ENCODE results near the gene SLC4A1.

- TF ChIP-seq, protein P1, sequence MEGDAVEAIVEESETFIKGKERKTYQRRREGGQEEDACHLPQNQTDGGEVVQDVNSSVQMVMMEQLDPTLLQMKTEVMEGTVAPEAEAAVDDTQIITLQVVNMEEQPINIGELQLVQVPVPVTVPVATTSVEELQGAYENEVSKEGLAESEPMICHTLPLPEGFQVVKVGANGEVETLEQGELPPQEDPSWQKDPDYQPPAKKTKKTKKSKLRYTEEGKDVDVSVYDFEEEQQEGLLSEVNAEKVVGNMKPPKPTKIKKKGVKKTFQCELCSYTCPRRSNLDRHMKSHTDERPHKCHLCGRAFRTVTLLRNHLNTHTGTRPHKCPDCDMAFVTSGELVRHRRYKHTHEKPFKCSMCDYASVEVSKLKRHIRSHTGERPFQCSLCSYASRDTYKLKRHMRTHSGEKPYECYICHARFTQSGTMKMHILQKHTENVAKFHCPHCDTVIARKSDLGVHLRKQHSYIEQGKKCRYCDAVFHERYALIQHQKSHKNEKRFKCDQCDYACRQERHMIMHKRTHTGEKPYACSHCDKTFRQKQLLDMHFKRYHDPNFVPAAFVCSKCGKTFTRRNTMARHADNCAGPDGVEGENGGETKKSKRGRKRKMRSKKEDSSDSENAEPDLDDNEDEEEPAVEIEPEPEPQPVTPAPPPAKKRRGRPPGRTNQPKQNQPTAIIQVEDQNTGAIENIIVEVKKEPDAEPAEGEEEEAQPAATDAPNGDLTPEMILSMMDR (conservative IDR thresholded peaks at IDR 0.05; ENCODE audit: low read depth in 2 of 2), result no peak
- TF ChIP-seq REST (IDR thresholded peaks at IDR 0.05; ENCODE audit: unreplicated experiment) (no peak), ETS1 (IDR thresholded peaks at IDR 0.05) (no peak), POLR2AphosphoS5 (IDR thresholded peaks at IDR 0.05; ENCODE audit: low read depth) (no peak), EZH2 (IDR thresholded peaks at IDR 0.05; ENCODE audit: low read depth, unreplicated experiment) (no peak), ZNF114 (CRISPR knock-in tag; IDR thresholded peaks at IDR 0.05) (no peak), CREB1 (CRISPR knock-in tag; IDR thresholded peaks at IDR 0.05; ENCODE audit: low read depth) (no peak), JUNB (IDR thresholded peaks at IDR 0.05; ENCODE audit: unreplicated experiment) (no peak), EZH2phosphoT487 (IDR thresholded peaks at IDR 0.05; ENCODE audit: unreplicated experiment) (no peak), ZNF462 (CRISPR knock-in tag; IDR thresholded peaks at IDR 0.05) (no peak)
These were observed 43.7 kb upstream of the SLC4A1 start for GRCh38 chr17:44311562-44312181.

All from GM23338 (cell line).